ENCODE results near the gene PHF19.

PHF19 gene

GRCh38 chr9:120914396-120914795, 37.4 kb upstream of the PHF19 start:
- Histone ChIP-seq H3K9ac (no peak overlapping the region), H3K79me2 (ENCODE audit: insufficient read depth, low read depth) (no peaks in the 10 kb centered on the region), H4K20me1 (ENCODE audit: insufficient read depth) (no peaks in the 10 kb centered on the region), H3K27me3 (ENCODE audit: insufficient read depth, low read depth) (no peaks in the 10 kb centered on the region), H3K36me3 (ENCODE audit: insufficient read depth) (no peaks in the 10 kb centered on the region), H3K4me1 (ENCODE audit: low read depth, poor library complexity, severe bottlenecking) (no peaks in the 10 kb centered on the region), H2AFZ (ENCODE audit: low read depth) (no peak overlapping the region), H3K4me2 (no peak overlapping the region), H3K27ac (no peak overlapping the region), H3K4me3 (IDR thresholded peaks at IDR 0.05; ENCODE audit: insufficient read depth, low read depth, low read length) (no peak overlapping the region)
- TF ChIP-seq, protein P1, sequence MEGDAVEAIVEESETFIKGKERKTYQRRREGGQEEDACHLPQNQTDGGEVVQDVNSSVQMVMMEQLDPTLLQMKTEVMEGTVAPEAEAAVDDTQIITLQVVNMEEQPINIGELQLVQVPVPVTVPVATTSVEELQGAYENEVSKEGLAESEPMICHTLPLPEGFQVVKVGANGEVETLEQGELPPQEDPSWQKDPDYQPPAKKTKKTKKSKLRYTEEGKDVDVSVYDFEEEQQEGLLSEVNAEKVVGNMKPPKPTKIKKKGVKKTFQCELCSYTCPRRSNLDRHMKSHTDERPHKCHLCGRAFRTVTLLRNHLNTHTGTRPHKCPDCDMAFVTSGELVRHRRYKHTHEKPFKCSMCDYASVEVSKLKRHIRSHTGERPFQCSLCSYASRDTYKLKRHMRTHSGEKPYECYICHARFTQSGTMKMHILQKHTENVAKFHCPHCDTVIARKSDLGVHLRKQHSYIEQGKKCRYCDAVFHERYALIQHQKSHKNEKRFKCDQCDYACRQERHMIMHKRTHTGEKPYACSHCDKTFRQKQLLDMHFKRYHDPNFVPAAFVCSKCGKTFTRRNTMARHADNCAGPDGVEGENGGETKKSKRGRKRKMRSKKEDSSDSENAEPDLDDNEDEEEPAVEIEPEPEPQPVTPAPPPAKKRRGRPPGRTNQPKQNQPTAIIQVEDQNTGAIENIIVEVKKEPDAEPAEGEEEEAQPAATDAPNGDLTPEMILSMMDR (conservative IDR thresholded peaks at IDR 0.05; ENCODE audit: low read depth, low read length), result no peak

DNA sequence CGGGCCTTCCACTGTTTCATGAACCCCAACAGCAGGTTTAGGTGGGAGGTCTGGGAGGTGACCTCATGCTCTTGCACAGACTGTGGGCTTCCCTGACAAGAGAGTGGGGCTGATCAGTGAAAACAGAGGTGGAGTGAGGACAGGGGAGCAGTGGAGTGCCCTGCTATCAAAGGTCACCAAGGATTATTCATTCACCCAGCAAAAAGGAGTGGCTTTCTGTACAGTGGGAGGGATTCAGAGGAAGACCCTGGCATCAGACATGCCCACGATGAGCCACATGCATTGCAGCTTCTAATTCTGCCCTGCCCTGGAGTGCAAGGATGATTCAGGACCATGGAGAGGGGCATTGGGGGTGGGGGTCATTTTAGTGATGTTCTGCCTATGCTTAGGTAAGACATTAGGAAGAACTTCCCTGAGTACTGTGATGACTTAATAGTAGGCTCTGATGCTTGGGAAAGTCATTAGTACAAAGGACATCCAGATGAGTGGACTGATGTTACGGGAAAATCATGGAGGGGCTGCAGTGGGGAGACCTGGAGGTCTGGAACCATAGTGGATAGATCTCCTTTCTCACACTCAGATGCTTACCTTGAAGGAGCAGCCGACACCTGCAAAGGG, 36.8 kb upstream of the PHF19 start:
- H3K9ac ChIP-seq, result no peak overlapping the region
- H3K27ac ChIP-seq, result no peak overlapping the region
- H3K79me2 ChIP-seq (ENCODE audit: insufficient read depth, low read depth), result no peaks in the 10 kb centered on the region
- H3K36me3 ChIP-seq (ENCODE audit: insufficient read depth), result no peaks in the 10 kb centered on the region
- H3K27me3 ChIP-seq (ENCODE audit: insufficient read depth, low read depth), result no peaks in the 10 kb centered on the region
- no peak overlapping the region for H2AFZ ChIP-seq (ENCODE audit: low read depth)
- H3K4me3 ChIP-seq (IDR thresholded peaks at IDR 0.05; ENCODE audit: insufficient read depth, low read depth, low read length), result no peak overlapping the region
- no peaks in the 10 kb centered on the region for H3K4me1 ChIP-seq (ENCODE audit: low read depth, poor library complexity, severe bottlenecking)
- TF ChIP-seq, protein P1 (conservative IDR thresholded peaks at IDR 0.05; ENCODE audit: low read depth, low read length), result no peak
- H4K20me1 ChIP-seq (ENCODE audit: insufficient read depth), result no peaks in the 10 kb centered on the region
- no peak overlapping the region for H3K4me2 ChIP-seq

DNA sequence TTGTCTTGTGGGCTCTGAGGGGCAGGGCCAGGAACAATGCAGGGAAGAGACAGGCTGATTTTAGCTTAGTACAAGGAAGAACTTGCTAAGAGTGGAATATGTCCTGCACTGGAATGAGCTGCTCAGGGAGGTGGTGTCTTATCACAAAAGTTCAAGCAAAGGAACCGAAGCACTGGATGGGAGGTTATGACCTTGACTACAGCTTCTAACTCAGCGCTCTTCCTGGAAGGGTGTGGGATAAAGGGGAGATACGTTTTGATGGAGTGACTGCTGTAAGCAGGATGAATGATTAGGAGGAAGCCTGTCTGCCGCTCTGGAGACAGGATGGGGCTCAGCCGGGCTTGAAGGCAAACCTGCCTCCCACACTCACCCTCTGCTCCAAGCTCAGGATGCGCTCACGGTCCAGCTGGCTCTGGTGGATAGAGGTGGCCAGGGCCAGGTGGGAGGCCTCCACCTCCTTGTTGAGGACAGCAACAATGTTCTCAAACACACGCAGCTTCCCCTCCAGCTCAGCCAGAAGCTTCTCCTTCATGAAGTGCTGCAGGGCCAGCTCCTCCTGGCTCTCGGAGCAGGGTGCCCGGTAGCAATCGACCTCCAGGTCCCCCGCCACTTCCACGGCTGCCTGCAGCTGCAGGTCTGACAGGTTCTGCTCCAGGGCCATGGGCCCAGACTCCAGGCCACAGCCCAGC, 36.1 kb upstream of the PHF19 start:
- no peaks in the 10 kb centered on the region for H3K79me2 ChIP-seq (ENCODE audit: insufficient read depth, low read depth)
- TF ChIP-seq, protein P1 (conservative IDR thresholded peaks at IDR 0.05; ENCODE audit: low read depth, low read length), result no peak
- H3K27me3 ChIP-seq (ENCODE audit: insufficient read depth, low read depth), result no peaks in the 10 kb centered on the region
- no peak overlapping the region for H2AFZ ChIP-seq (ENCODE audit: low read depth)
- H3K9ac ChIP-seq, result no peak overlapping the region
- no peaks in the 10 kb centered on the region for H4K20me1 ChIP-seq (ENCODE audit: insufficient read depth)
- H3K4me3 ChIP-seq (IDR thresholded peaks at IDR 0.05; ENCODE audit: insufficient read depth, low read depth, low read length), result no peak overlapping the region
- H3K27ac ChIP-seq, result no peak overlapping the region
- H3K4me1 ChIP-seq (ENCODE audit: low read depth, poor library complexity, severe bottlenecking), result no peaks in the 10 kb centered on the region
- H3K4me2 ChIP-seq, result no peak overlapping the region
- H3K36me3 ChIP-seq (ENCODE audit: insufficient read depth), result no peaks in the 10 kb centered on the region

- Histone ChIP-seq H3K4me2 (no peak overlapping the region), H3K27me3 (ENCODE audit: insufficient read depth, low read depth) (no peaks in the 10 kb centered on the region), H2AFZ (ENCODE audit: low read depth) (no peak overlapping the region), H3K36me3 (ENCODE audit: insufficient read depth) (no peaks in the 10 kb centered on the region), H3K27ac (no peak overlapping the region), H3K4me1 (ENCODE audit: low read depth, poor library complexity, severe bottlenecking) (no peaks in the 10 kb centered on the region), H3K79me2 (ENCODE audit: insufficient read depth, low read depth) (no peaks in the 10 kb centered on the region), H3K9ac (no peak overlapping the region), H3K4me3 (IDR thresholded peaks at IDR 0.05; ENCODE audit: insufficient read depth, low read depth, low read length) (no peak overlapping the region), H4K20me1 (ENCODE audit: insufficient read depth) (no peaks in the 10 kb centered on the region)
- TF ChIP-seq, protein P1 (conservative IDR thresholded peaks at IDR 0.05; ENCODE audit: low read depth, low read length), result no peak
These were observed 34.4 kb upstream of the PHF19 start for GRCh38 chr9:120911295-120911837.

All from KMS-11 (cell line).